ENCODE measurements around the gene PSMD11. TPM values are rescaled to one million over a fixed set of nuclear protein-coding genes. Genes with fewer than 3 reads are reported as not detected.

PSMD11 gene
- total RNA-seq, 1 donor from 2014 or later: 117 TPM

- CTCF ChIA-PET: interaction anchor here (1.5 kb wide), 1 partner anchor 34 kb away, joined by 4 read pairs; no protein-coding TSS in a partner anchor
- POLR2A ChIA-PET: interaction anchor here (0.6 to 5.0 kb wide), 4 partner anchors 13 to 355 kb away, joined by 3 to 21 read pairs (median 5); partner anchors contain the start of gene CDK5R1
- H3K4me1 Mint-ChIP-seq: peaks cover 78% of the 10 kb centered on the region
- H3K27me3 Mint-ChIP-seq: no peaks in the 10 kb centered on the region
- intact Hi-C loops (cut with micrococcal nuclease): loop anchor here (1.0 kb wide), 1 partner anchor 15 kb away; no protein-coding TSS in a partner anchor
- TF ChIP-seq CTCF (IDR thresholded peaks at IDR 0.05): no peak
- H3K36me3 Mint-ChIP-seq (ENCODE audit: low read depth): no peaks in the 10 kb centered on the region
- H3K4me3 Mint-ChIP-seq: peak overlapping the region; percentile 66
- peak overlapping the region; percentile 35 for H3K27ac Mint-ChIP-seq
- H3K9me3 Mint-ChIP-seq: no peaks in the 10 kb centered on the region
- ATAC-seq (ENCODE audit: low read depth): no peak
- no peak for DNase-seq
These were observed 73.7 kb downstream of the PSMD11 start for GRCh38 chr17:32517982-32518381.

DNA sequence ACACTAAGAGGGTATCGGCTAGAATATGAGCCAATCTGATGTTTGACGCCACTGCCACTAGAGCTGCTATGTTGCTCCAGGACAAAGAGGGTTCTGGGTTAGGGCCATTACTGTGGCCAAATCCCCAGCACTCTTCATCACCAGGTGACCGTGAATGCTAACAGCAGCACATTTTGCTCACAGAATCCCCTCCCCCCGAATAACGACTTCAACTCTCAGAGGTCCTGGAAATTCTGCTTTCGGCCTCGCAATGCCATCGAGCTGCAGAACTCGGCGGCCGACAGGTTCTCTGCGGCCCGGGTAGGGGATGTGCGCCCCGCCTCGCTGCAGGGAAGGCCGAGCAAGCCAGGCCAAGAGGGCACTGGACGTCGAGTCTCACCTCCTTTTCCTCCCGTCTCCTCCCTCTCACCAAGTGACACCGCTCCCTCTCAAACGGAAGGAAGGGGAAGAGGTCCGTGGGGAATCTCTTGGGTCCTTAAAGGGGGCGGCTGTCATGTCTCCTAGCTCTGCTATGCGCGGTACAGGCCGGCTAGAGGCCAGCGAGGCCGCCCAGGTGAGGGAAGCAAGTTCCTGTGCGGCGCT lies 74.4 kb downstream of the PSMD11 start:
- no peak for TF ChIP-seq CTCF (IDR thresholded peaks at IDR 0.05)
- POLR2A ChIA-PET: interaction anchor here (0.6 to 5.0 kb wide), 5 partner anchors 15 to 354 kb away, joined by 3 to 21 read pairs (median 4); partner anchors contain the start of gene CDK5R1

DNA sequence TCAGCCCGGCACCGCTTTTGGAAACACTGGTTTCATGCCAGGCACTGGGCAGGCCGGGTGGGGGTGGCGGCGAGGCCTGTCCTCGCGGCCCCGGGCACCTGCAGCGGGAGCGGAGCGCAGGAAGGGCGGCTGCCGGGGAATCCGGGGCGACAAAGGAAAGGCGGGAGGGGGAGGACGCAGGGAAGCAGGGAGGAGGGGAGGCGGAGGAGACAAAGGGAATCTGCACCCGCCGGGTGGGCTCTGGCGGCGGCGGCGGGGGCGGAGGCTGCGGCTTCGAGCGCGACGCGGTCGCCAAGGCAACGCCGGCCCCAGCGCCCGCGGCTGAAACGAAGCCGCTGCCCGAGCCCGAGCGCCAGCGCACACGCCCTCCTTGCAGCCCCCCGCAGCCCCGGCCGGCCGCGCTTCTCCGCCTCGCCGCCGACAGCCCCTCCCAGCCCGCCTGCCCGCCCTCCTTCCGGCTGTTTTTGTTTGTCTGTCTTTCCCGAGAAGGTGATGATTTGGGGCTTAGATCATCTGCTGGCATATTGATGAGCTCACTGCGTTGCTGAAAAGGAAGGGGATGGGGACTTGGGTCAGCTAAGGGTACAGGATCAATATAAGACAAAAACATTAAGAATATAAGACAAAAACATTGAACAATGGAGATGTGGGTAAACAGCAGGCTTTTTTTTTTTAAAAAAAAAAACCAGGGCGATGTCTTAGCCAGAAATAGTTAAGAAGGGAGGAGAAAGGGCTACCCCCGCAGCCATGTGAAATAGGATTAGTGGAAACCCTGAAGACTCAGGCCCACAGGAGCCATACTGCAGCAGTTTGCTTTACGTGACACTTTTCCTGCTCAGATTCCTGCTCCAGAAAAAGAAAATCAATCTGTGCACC lies 75.2 kb downstream of the PSMD11 start:
- ATAC-seq (ENCODE audit: low read depth) (peak; percentile 14), DNase-seq (peak; percentile 48)
- no peaks in the 10 kb centered on the region for H3K36me3 Mint-ChIP-seq (ENCODE audit: low read depth)
- TF ChIP-seq CTCF (IDR thresholded peaks at IDR 0.05): no peak
- intact Hi-C loops (cut with micrococcal nuclease): no loop called here
- CTCF ChIA-PET: interaction anchor here (1.0 kb wide), 1 partner anchor 57 kb away, joined by 3 read pairs; no protein-coding TSS in a partner anchor
- no peaks in the 10 kb centered on the region for H3K9me3 Mint-ChIP-seq
- peaks cover 89% of the 10 kb centered on the region for H3K4me1 Mint-ChIP-seq
- POLR2A ChIA-PET: interaction anchor here (0.7 to 5.0 kb wide), 10 partner anchors 9 to 1685 kb away, joined by 3 to 21 read pairs (median 4); partner anchors contain the start of gene CDK5R1
- H3K27me3 Mint-ChIP-seq: no peaks in the 10 kb centered on the region
- H3K4me3 Mint-ChIP-seq: peak overlapping the region; percentile 87
- peak overlapping the region; percentile 86 for H3K27ac Mint-ChIP-seq

More for the DNA sequence above, 74.4 kb downstream of the PSMD11 start:
- H3K36me3 Mint-ChIP-seq (ENCODE audit: low read depth): no peaks in the 10 kb centered on the region
- intact Hi-C loops (cut with micrococcal nuclease): no loop called here
- H3K9me3 Mint-ChIP-seq: no peaks in the 10 kb centered on the region
- H3K27me3 Mint-ChIP-seq: no peaks in the 10 kb centered on the region
- H3K27ac Mint-ChIP-seq: peak overlapping the region; percentile 41
- ATAC-seq (ENCODE audit: low read depth): no peak
- no peak for DNase-seq
- H3K4me3 Mint-ChIP-seq: peak overlapping the region; percentile 66
- peaks cover 83% of the 10 kb centered on the region for H3K4me1 Mint-ChIP-seq
- CTCF ChIA-PET: interaction anchor here (1.5 kb wide), 1 partner anchor 35 kb away, joined by 4 read pairs; no protein-coding TSS in a partner anchor

GRCh38 chr17:32520104-32520701 lies 75.9 kb downstream of the PSMD11 start:
- Mint-ChIP-seq H3K4me1 (peaks cover 90% of the 10 kb centered on the region), H3K36me3 (ENCODE audit: low read depth) (no peaks in the 10 kb centered on the region), H3K4me3 (peak overlapping the region; percentile 87), H3K9me3 (no peaks in the 10 kb centered on the region), H3K27me3 (no peaks in the 10 kb centered on the region), H3K27ac (peak overlapping the region; percentile 86)
- intact Hi-C loops (cut with micrococcal nuclease): no loop called here
- DNase-seq (no peak), ATAC-seq (ENCODE audit: low read depth) (no peak)
- POLR2A ChIA-PET: interaction anchor here (0.5 to 5.0 kb wide), 8 partner anchors 9 to 312 kb away, joined by 3 to 21 read pairs (median 4); partner anchors contain the start of gene CDK5R1
- TF ChIP-seq CTCF (IDR thresholded peaks at IDR 0.05): no peak
- CTCF ChIA-PET: interaction anchor here (1.0 kb wide), 1 partner anchor 58 kb away, joined by 3 read pairs; no protein-coding TSS in a partner anchor

All from activated B cell treated with CpG ODN at 0.5 μM for 24 hours (primary cell).